ENCODE results near the gene SPSB1. TPM values are rescaled to one million over a fixed set of nuclear protein-coding genes. Genes with fewer than 3 reads are reported as not detected.

Gene SPSB1
- total RNA-seq, 1 experiment from 2014 or later = 4.3 TPM

DNA sequence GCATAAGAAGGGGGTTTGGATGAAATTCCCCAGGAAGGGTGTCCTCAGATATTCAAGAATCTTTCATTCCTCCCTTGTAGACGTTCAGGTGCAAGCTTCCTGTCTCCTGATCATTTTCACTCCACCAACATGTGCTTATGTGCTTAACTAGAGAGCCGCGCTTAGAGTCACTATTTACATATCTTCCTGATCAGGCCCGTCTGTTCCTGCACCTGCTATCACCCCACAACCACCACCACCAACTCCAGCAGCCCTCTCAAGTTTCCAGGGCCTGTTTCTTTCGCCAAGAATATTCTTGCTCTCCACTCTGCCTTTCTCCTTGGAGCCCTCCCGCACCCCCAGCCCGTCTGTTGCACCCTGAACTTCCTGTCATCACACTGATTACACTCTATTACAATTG is 113.4 kb downstream of the SPSB1 start (continued):
- no peak for TF ChIP-seq SMAD4 (CRISPR knock-in tag; IDR thresholded peaks at IDR 0.05)
- TF ChIP-seq ZNF416 (CRISPR knock-in tag; IDR thresholded peaks at IDR 0.05) = no peak

DNA sequence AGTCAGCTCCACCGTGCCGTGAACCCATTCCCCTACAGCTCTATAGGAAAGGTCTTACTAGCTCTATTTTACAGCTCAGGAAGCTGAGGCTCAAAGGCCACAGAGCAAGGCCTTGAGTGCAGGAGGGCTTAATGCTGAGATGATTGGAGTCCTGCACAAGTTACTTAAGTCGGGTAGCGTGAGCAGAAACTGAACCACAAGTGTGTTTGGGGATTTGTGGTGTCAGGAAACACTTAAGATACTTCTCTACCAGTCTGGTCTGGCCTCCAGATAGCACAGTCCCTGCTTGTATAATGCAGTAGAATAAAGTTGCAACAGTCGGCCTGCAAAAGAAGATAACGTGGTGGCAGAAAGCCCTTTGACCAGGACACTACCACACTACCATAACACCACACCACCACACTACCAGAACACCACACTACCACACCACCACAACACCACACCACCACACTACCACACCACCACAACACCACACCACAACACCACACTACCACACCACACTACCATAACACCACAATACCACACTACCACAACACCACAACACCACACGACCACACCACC is 118.1 kb downstream of the SPSB1 start:
- CTCF ChIA-PET = interaction anchor here (0.7 kb wide), 1 partner anchor 80 kb away, joined by 3 read pairs; no protein-coding TSS in a partner anchor
- POLR2A ChIA-PET = no interaction called here
- TF ChIP-seq, protein P1, sequence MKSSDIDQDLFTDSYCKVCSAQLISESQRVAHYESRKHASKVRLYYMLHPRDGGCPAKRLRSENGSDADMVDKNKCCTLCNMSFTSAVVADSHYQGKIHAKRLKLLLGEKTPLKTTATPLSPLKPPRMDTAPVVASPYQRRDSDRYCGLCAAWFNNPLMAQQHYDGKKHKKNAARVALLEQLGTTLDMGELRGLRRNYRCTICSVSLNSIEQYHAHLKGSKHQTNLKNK (CRISPR knock-in tag; IDR thresholded peaks at IDR 0.05) = no peak
- TF ChIP-seq NFYB (CRISPR knock-in tag; conservative IDR thresholded peaks at IDR 0.05; ENCODE audit: low read depth) = no peak
- TF ChIP-seq, protein P2, sequence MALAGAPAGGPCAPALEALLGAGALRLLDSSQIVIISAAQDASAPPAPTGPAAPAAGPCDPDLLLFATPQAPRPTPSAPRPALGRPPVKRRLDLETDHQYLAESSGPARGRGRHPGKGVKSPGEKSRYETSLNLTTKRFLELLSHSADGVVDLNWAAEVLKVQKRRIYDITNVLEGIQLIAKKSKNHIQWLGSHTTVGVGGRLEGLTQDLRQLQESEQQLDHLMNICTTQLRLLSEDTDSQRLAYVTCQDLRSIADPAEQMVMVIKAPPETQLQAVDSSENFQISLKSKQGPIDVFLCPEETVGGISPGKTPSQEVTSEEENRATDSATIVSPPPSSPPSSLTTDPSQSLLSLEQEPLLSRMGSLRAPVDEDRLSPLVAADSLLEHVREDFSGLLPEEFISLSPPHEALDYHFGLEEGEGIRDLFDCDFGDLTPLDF (CRISPR knock-in tag; IDR thresholded peaks at IDR 0.05) = no peak
- TF ChIP-seq, protein P3, sequence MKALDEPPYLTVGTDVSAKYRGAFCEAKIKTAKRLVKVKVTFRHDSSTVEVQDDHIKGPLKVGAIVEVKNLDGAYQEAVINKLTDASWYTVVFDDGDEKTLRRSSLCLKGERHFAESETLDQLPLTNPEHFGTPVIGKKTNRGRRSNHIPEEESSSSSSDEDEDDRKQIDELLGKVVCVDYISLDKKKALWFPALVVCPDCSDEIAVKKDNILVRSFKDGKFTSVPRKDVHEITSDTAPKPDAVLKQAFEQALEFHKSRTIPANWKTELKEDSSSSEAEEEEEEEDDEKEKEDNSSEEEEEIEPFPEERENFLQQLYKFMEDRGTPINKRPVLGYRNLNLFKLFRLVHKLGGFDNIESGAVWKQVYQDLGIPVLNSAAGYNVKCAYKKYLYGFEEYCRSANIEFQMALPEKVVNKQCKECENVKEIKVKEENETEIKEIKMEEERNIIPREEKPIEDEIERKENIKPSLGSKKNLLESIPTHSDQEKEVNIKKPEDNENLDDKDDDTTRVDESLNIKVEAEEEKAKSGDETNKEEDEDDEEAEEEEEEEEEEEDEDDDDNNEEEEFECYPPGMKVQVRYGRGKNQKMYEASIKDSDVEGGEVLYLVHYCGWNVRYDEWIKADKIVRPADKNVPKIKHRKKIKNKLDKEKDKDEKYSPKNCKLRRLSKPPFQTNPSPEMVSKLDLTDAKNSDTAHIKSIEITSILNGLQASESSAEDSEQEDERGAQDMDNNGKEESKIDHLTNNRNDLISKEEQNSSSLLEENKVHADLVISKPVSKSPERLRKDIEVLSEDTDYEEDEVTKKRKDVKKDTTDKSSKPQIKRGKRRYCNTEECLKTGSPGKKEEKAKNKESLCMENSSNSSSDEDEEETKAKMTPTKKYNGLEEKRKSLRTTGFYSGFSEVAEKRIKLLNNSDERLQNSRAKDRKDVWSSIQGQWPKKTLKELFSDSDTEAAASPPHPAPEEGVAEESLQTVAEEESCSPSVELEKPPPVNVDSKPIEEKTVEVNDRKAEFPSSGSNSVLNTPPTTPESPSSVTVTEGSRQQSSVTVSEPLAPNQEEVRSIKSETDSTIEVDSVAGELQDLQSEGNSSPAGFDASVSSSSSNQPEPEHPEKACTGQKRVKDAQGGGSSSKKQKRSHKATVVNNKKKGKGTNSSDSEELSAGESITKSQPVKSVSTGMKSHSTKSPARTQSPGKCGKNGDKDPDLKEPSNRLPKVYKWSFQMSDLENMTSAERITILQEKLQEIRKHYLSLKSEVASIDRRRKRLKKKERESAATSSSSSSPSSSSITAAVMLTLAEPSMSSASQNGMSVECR (CRISPR knock-in tag; IDR thresholded peaks at IDR 0.05; ENCODE audit: borderline replicate concordance) = no peak
- no peaks in the 10 kb centered on the region; the same call in 1 of the 2 replicates for H3K36me3 Mint-ChIP-seq
- H3K9me3 Mint-ChIP-seq = peaks cover 5% of the 10 kb centered on the region
- ATAC-seq (no peak; the same call in 1 of the 2 replicates), DNase-seq (ENCODE audit: low spot score) (no peak)
- peak overlapping the region; percentile 48 for H3K27ac Mint-ChIP-seq
- H3K4me3 Mint-ChIP-seq = no peak overlapping the region
- no peaks in the 10 kb centered on the region for H3K27me3 Mint-ChIP-seq (ENCODE audit: low read depth)
- H3K4me1 Mint-ChIP-seq = peaks cover 8% of the 10 kb centered on the region

DNA sequence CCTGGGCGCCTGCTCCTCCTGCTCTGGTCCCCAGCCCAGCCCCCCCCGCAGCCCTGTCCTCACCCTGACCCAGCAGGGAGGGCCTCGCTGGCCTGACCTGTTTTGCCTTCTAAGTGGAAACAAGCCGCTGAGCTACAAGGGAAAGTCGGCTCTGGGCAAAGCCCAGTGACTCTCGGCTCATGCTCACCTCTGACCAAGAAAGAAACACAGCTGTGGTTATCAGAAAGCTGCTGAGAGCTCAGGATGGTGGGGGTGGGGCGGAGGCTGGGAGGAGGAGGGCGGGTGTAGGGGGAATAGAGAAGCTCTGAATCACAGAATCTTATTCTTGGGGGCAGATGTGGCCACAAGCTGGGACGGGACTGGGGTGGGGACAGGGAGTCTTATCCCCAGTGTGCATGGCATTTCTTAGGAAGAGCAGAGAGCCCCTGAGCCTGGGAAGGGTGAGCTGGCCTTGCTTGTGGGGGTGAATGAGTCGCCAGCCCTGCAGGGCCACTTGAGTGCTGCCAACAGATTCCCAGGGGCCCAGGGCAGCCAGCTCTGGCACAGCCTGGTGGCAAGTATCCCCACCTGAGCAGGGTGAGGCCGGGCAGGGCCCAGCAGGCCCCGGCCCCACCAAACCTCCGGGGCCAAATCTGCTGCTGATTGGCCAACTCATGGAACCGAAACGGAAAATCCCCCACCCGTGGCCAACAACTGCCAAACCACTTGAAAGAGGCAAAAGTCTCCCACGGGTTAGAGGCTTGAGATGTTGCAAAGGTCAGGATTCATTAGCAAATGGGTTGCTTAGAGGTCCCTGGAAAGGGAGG is 120.6 kb downstream of the SPSB1 start:
- POLR2A ChIA-PET = no interaction called here
- H3K9me3 Mint-ChIP-seq = peaks cover 5% of the 10 kb centered on the region
- H3K27ac Mint-ChIP-seq = no peak overlapping the region
- CTCF ChIA-PET = interaction anchor here (0.5 to 2.1 kb wide), 17 partner anchors 9 to 179 kb away, joined by 3 to 15 read pairs (median 3); partner anchors contain the start of gene H6PD
- no peaks in the 10 kb centered on the region; the same call in 1 of the 2 replicates for H3K36me3 Mint-ChIP-seq
- no peaks in the 10 kb centered on the region for H3K27me3 Mint-ChIP-seq (ENCODE audit: low read depth)
- no peak for DNase-seq (ENCODE audit: low spot score)
- peak; percentile 65 for ATAC-seq
- peaks cover 8% of the 10 kb centered on the region for H3K4me1 Mint-ChIP-seq
- H3K4me3 Mint-ChIP-seq = no peak overlapping the region
- TF ChIP-seq NR2C2 (CRISPR knock-in tag; IDR thresholded peaks at IDR 0.05) = no peak
- TF ChIP-seq, protein P4, sequence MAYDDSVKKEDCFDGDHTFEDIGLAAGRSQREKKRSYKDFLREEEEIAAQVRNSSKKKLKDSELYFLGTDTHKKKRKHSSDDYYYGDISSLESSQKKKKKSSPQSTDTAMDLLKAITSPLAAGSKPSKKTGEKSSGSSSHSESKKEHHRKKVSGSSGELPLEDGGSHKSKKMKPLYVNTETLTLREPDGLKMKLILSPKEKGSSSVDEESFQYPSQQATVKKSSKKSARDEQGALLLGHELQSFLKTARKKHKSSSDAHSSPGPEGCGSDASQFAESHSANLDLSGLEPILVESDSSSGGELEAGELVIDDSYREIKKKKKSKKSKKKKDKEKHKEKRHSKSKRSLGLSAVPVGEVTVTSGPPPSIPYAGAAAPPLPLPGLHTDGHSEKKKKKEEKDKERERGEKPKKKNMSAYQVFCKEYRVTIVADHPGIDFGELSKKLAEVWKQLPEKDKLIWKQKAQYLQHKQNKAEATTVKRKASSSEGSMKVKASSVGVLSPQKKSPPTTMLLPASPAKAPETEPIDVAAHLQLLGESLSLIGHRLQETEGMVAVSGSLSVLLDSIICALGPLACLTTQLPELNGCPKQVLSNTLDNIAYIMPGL (CRISPR knock-in tag; IDR thresholded peaks at IDR 0.05) = no peak
- TF ChIP-seq ZNF232 (CRISPR knock-in tag; IDR thresholded peaks at IDR 0.05) = no peak
- TF ChIP-seq, protein P2 (CRISPR knock-in tag; IDR thresholded peaks at IDR 0.05) = no peak
- TF ChIP-seq, protein P5, sequence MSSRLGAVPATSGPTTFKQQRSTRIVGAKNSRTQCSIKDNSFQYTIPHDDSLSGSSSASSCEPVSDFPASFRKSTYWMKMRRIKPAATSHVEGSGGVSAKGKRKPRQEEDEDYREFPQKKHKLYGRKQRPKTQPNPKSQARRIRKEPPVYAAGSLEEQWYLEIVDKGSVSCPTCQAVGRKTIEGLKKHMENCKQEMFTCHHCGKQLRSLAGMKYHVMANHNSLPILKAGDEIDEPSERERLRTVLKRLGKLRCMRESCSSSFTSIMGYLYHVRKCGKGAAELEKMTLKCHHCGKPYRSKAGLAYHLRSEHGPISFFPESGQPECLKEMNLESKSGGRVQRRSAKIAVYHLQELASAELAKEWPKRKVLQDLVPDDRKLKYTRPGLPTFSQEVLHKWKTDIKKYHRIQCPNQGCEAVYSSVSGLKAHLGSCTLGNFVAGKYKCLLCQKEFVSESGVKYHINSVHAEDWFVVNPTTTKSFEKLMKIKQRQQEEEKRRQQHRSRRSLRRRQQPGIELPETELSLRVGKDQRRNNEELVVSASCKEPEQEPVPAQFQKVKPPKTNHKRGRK (CRISPR knock-in tag; IDR thresholded peaks at IDR 0.05; ENCODE audit: borderline replicate concordance) = no peak
- TF ChIP-seq ZNF396 (CRISPR knock-in tag; IDR thresholded peaks at IDR 0.05; ENCODE audit: borderline replicate concordance) = no peak
